Liver (tissue), 9 donors: ENCODE measurements around the gene NDUFC2. TPM values are rescaled to one million over a fixed set of nuclear protein-coding genes. Genes with fewer than 3 reads are reported as not detected.
"Not testable (repeated sequence)": the region's sequence is repeated elsewhere in the genome, so short reads cannot be mapped to it uniquely, and the experiment has no call there.

Experiments
- DNase-seq: peaks from one replicate; pipeline ENCODE4 v3.0.0-alpha.2; 2017; ENCODE audit warnings: low spot score
- H3K27ac ChIP-seq, 2 donors: one replicate each; pipeline ENCODE4 v1.7.0; 2013; ENCODE audit warnings: inconsistent platforms in 2 of 2, low read length in 2 of 2, control low read depth in 1 of 2, low read depth in 1 of 2, mild to moderate bottlenecking in 1 of 2
- H3K27me3 ChIP-seq, 4 donors: one replicate each; pipeline versions ENCODE4 v1.6.1 to v1.7.0; 2013; ENCODE audit warnings: low read length in 3 of 4, inconsistent platforms in 1 of 4, mild to moderate bottlenecking in 1 of 4, moderate library complexity in 1 of 4; ENCODE audit not compliant: control insufficient read depth in 4 of 4, insufficient read depth in 4 of 4
- H3K36me3 ChIP-seq, 4 donors: one replicate each; pipeline versions ENCODE4 v1.6.1 to v1.7.0; 2013; ENCODE audit warnings: low read length in 3 of 4, mild to moderate bottlenecking in 3 of 4, low read depth in 1 of 4, moderate library complexity in 1 of 4; ENCODE audit not compliant: control insufficient read depth in 4 of 4, insufficient read depth in 3 of 4
- H3K4me1 ChIP-seq, 4 donors: one replicate each; pipeline versions ENCODE4 v1.6.1 to v1.7.0; 2013; ENCODE audit warnings: low read length in 3 of 4, mild to moderate bottlenecking in 3 of 4, moderate library complexity in 1 of 4; ENCODE audit not compliant: control insufficient read depth in 4 of 4, insufficient read depth in 4 of 4
- H3K4me3 ChIP-seq, 3 donors: one replicate each; pipeline versions ENCODE4 v1.6.1 to v1.7.0; 2013; ENCODE audit warnings: low read length in 3 of 3, control low read depth in 1 of 3, low read depth in 1 of 3, mild to moderate bottlenecking in 1 of 3
- H3K9ac ChIP-seq, 2 donors: one replicate each; pipeline ENCODE4 v1.7.0; 2013; ENCODE audit warnings: low read length in 2 of 2, mild to moderate bottlenecking in 2 of 2, moderate library complexity in 2 of 2, control low read depth in 1 of 2, low read depth in 1 of 2
- H3K9me3 ChIP-seq, 4 donors: one replicate each; pipeline versions ENCODE4 v1.6.1 to v1.7.0; 2013; ENCODE audit warnings: low read length in 3 of 4; ENCODE audit not compliant: control insufficient read depth in 4 of 4
- EGR1 ChIP-seq, 2 donors: IDR thresholded peaks; 2 replicates each; pipeline ENCODE4 v1.6.1; 2016 to 2018; ENCODE audit warnings: antibody characterized with exemption in 2 of 2, low read depth in 2 of 2
- FOXA1 ChIP-seq: IDR thresholded peaks from 2 replicates; pipeline ENCODE4 v1.6.1; 2016; ENCODE audit warnings: antibody characterized with exemption
- FOXA2 ChIP-seq: IDR thresholded peaks from 2 replicates; pipeline ENCODE4 v1.6.1; 2016; ENCODE audit warnings: antibody characterized with exemption
- GABPA ChIP-seq, 2 donors: IDR thresholded peaks in 1 of 2; conservative IDR thresholded peaks in 1 of 2; 2 replicates each; pipeline ENCODE4 v1.6.1; 2016; ENCODE audit warnings: antibody characterized with exemption in 2 of 2, mild to moderate bottlenecking in 1 of 2, moderate library complexity in 1 of 2
- HNF4A ChIP-seq, 2 donors: conservative IDR thresholded peaks; 2 replicates each; pipeline ENCODE4 v1.6.1; 2016; ENCODE audit warnings: antibody characterized with exemption in 2 of 2, mild to moderate bottlenecking in 2 of 2
- HNF4G ChIP-seq: IDR thresholded peaks from 2 replicates; pipeline ENCODE4 v1.6.1; 2016; ENCODE audit warnings: antibody characterized with exemption
- JUND ChIP-seq, 2 donors: IDR thresholded peaks; 2 replicates each; pipeline ENCODE4 v1.6.1; 2016; ENCODE audit warnings: antibody characterized with exemption in 2 of 2
- NR2F2 ChIP-seq: IDR thresholded peaks from 2 replicates; pipeline ENCODE4 v1.6.1; 2016; ENCODE audit warnings: antibody characterized with exemption
- RAD21 ChIP-seq, 2 donors: IDR thresholded peaks; 2 replicates each; pipeline ENCODE4 v1.6.1; 2016; ENCODE audit warnings: antibody characterized with exemption in 2 of 2, mild to moderate bottlenecking in 2 of 2
- RXRA ChIP-seq, 2 donors: IDR thresholded peaks; 2 replicates each; pipeline ENCODE4 v1.6.1; 2017 to 2018; ENCODE audit warnings: antibody characterized with exemption in 2 of 2, mild to moderate bottlenecking in 1 of 2
- SP1 ChIP-seq: IDR thresholded peaks from 2 replicates; pipeline ENCODE4 v1.6.1; 2018; ENCODE audit warnings: antibody characterized with exemption, mild to moderate bottlenecking
- TAF1 ChIP-seq: conservative IDR thresholded peaks from 2 replicates; pipeline ENCODE4 v1.6.1; 2016; ENCODE audit warnings: antibody characterized with exemption, mild to moderate bottlenecking
- YY1 ChIP-seq: IDR thresholded peaks from 2 replicates; pipeline ENCODE4 v1.6.1; 2016; ENCODE audit warnings: antibody characterized with exemption, mild to moderate bottlenecking
- WGBS: extraction: QIAGEN DNeasy Blood & Tissue Kit; methylation state at CpG from one replicate; pipeline ENCODE4 v1.1.7; 2013; 5-methylcytosine and 5-hydroxymethylcytosine counted together
- polyA plus RNA-seq, 2 donors: library from polyadenylated mRNA; stranded (reverse) in 1 of 2; unstranded in 1 of 2; fragments of 200-250 nt in 1 of 2; fragments of >200 nt in 1 of 2; fragmentation: Nextera tagmentation in 1 of 2; extraction: Ambion mirVana in 1 of 2; gene quantifications; one replicate each; pipeline versions ENCODE4 v1.2.1 to v1.2.3, GENCODE V29; 2013 to 2015
- total RNA-seq, 2 donors: library from RNA; depleted of rRNA; stranded (reverse); fragments of >200 nt; gene quantifications; one replicate each; pipeline ENCODE4 v1.2.3, GENCODE V29; 2014
- TF ChIP-seq, protein P1 (sequence below): IDR thresholded peaks from 2 replicates; pipeline ENCODE4 v1.6.1; 2016; ENCODE audit warnings: antibody characterized with exemption
- TF ChIP-seq, protein P2 (sequence below): fragments of 150-350 bp; IDR thresholded peaks from 2 replicates; pipeline ENCODE4 v1.5.1; 2017; ENCODE audit warnings: improper control_type of control experiment, low read depth, low read length; ENCODE audit not compliant: missing input control
- TF ChIP-seq, protein P3 (sequence below): IDR thresholded peaks from 2 replicates; pipeline ENCODE4 v1.6.1; 2016; ENCODE audit warnings: antibody characterized with exemption
- TF ChIP-seq, protein P4 (sequence below): IDR thresholded peaks from 2 replicates; pipeline ENCODE4 v1.6.1; 2016; ENCODE audit warnings: antibody characterized with exemption, mild to moderate bottlenecking
- TF ChIP-seq, protein P5 (sequence below): IDR thresholded peaks from 2 replicates; pipeline ENCODE4 v1.6.1; 2016; ENCODE audit warnings: antibody characterized with exemption
- donor health status: healthy.
- donor health status: healthy.
- donor health status: healthy.
- donor health status: healthy.
- donor health status: healthy.

The NDUFC2 gene
- total and polyA plus RNA-seq, 4 donors, result 86.9 to 783 (median 199) TPM

DNA sequence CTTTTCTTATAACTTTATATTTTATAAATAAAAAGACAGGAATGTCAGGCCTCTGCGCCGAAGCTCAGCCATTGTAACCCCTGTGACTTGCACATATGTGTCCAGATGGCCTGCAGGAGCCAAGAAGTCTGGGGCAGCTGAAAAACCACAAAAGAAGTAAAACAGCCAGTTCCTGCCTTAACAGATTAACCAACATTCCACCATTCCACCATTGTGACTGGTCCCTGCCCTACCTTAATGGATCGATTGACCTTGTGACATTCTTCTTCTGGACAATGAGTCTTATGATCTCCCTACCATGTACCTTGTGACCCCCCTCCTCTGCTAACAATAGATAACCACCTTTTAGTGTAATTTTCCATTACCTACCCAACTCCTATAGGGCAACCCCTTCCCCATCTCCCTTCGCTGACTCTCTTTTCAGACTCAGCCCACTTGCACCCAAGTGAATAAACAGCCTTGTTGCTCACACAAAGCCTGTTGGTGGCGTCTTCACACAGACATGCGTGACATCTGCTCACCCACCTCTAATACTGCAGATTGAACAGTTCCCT is 6.9 kb upstream of the NDUFC2 start:
- not testable (repeated sequence) for H3K4me3 ChIP-seq, H3K36me3 ChIP-seq, DNase-seq, H3K27me3 ChIP-seq, H3K4me1 ChIP-seq, H3K9me3 ChIP-seq, H3K27ac ChIP-seq, H3K9ac ChIP-seq
- WGBS, result 93% methylated on average over 6 of the region's 6 CpGs

DNA sequence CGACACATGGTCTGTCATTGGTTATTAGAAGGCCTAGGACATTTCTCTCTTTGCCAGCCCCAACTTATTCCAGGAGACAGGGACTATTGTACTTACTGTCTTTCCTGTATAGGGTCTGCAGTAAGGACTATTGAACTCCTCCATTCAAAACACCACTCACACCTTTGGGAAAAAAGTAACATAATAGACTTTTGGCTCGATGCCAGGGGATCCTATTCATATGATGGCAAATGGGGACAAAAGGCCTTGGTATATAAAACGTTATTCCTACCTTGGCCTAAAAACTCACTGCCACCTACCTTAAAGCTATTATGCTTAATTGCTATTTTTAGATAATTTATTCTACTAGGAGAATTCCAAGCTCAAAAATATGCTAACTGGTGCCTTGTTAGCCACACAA is 6.3 kb upstream of the NDUFC2 start:
- H3K27me3 ChIP-seq, result no peaks in the 10 kb centered on the region
- DNase-seq, result no peak
- TF ChIP-seq HNF4G (no peak), RAD21 (IDR thresholded peaks at IDR 0.05) (no peak), NR2F2 (no peak), FOXA1 (no peak), JUND (IDR thresholded peaks at IDR 0.05) (no peak), TAF1 (no peak), SP1 (no peak), EGR1 (IDR thresholded peaks at IDR 0.05; ENCODE audit: low read depth in 2 of 2) (no peak), FOXA2 (no peak), RXRA (IDR thresholded peaks at IDR 0.05) (no peak), YY1 (no peak), GABPA (IDR thresholded peaks at IDR 0.05 in 1 of 2, conservative IDR thresholded peaks at IDR 0.05 in 1 of 2) (no peak), HNF4A (conservative IDR thresholded peaks at IDR 0.05) (no peak)
- TF ChIP-seq, protein P1, sequence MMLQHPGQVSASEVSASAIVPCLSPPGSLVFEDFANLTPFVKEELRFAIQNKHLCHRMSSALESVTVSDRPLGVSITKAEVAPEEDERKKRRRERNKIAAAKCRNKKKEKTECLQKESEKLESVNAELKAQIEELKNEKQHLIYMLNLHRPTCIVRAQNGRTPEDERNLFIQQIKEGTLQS, result no peak
- TF ChIP-seq, protein P2, sequence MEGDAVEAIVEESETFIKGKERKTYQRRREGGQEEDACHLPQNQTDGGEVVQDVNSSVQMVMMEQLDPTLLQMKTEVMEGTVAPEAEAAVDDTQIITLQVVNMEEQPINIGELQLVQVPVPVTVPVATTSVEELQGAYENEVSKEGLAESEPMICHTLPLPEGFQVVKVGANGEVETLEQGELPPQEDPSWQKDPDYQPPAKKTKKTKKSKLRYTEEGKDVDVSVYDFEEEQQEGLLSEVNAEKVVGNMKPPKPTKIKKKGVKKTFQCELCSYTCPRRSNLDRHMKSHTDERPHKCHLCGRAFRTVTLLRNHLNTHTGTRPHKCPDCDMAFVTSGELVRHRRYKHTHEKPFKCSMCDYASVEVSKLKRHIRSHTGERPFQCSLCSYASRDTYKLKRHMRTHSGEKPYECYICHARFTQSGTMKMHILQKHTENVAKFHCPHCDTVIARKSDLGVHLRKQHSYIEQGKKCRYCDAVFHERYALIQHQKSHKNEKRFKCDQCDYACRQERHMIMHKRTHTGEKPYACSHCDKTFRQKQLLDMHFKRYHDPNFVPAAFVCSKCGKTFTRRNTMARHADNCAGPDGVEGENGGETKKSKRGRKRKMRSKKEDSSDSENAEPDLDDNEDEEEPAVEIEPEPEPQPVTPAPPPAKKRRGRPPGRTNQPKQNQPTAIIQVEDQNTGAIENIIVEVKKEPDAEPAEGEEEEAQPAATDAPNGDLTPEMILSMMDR, result no peak
- TF ChIP-seq, protein P3, sequence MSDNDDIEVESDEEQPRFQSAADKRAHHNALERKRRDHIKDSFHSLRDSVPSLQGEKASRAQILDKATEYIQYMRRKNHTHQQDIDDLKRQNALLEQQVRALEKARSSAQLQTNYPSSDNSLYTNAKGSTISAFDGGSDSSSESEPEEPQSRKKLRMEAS, result no peak
- TF ChIP-seq, protein P4, sequence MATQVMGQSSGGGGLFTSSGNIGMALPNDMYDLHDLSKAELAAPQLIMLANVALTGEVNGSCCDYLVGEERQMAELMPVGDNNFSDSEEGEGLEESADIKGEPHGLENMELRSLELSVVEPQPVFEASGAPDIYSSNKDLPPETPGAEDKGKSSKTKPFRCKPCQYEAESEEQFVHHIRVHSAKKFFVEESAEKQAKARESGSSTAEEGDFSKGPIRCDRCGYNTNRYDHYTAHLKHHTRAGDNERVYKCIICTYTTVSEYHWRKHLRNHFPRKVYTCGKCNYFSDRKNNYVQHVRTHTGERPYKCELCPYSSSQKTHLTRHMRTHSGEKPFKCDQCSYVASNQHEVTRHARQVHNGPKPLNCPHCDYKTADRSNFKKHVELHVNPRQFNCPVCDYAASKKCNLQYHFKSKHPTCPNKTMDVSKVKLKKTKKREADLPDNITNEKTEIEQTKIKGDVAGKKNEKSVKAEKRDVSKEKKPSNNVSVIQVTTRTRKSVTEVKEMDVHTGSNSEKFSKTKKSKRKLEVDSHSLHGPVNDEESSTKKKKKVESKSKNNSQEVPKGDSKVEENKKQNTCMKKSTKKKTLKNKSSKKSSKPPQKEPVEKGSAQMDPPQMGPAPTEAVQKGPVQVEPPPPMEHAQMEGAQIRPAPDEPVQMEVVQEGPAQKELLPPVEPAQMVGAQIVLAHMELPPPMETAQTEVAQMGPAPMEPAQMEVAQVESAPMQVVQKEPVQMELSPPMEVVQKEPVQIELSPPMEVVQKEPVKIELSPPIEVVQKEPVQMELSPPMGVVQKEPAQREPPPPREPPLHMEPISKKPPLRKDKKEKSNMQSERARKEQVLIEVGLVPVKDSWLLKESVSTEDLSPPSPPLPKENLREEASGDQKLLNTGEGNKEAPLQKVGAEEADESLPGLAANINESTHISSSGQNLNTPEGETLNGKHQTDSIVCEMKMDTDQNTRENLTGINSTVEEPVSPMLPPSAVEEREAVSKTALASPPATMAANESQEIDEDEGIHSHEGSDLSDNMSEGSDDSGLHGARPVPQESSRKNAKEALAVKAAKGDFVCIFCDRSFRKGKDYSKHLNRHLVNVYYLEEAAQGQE, result no peak
- TF ChIP-seq, protein P5, sequence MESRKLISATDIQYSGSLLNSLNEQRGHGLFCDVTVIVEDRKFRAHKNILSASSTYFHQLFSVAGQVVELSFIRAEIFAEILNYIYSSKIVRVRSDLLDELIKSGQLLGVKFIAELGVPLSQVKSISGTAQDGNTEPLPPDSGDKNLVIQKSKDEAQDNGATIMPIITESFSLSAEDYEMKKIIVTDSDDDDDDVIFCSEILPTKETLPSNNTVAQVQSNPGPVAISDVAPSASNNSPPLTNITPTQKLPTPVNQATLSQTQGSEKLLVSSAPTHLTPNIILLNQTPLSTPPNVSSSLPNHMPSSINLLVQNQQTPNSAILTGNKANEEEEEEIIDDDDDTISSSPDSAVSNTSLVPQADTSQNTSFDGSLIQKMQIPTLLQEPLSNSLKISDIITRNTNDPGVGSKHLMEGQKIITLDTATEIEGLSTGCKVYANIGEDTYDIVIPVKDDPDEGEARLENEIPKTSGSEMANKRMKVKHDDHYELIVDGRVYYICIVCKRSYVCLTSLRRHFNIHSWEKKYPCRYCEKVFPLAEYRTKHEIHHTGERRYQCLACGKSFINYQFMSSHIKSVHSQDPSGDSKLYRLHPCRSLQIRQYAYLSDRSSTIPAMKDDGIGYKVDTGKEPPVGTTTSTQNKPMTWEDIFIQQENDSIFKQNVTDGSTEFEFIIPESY, result no peak
- H3K4me3 ChIP-seq, result no peak overlapping the region
- no peak overlapping the region for H3K27ac ChIP-seq
- H3K4me1 ChIP-seq, result peaks cover 0 to 4% (median 0%) of the 10 kb centered on the region in 4 donors
- H3K9ac ChIP-seq, result no peak overlapping the region
- no peaks in the 10 kb centered on the region for H3K36me3 ChIP-seq
- WGBS, result 53% methylated on average over 3 of the region's 3 CpGs
- no peaks in the 10 kb centered on the region for H3K9me3 ChIP-seq

DNA sequence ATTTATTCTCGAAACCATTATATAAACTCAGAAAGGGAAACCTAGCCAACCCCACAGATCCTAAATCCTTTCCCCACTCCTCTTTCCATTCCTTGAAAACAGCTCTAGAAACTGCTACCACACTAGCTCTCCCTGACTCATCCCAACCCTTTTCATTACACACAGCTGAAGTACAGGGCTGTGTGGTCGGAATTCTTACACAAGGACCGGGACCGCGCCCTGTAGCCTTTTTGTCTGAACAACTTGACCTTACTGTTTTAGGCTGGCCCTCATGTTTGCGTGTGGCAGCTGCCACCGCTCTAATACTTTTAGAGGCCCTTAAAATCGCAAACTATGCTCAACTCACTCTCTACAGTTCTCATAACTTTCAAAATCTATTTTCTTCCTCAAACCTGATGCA is 4.8 kb upstream of the NDUFC2 start:
- not testable (repeated sequence) for H3K36me3 ChIP-seq, H3K4me1 ChIP-seq, H3K9me3 ChIP-seq, H3K27ac ChIP-seq, H3K9ac ChIP-seq, H3K4me3 ChIP-seq, DNase-seq, H3K27me3 ChIP-seq
- 93% methylated on average over 8 of the region's 8 CpGs for WGBS
